ENCODE results near the gene ERC2. TPM values are rescaled to one million over a fixed set of nuclear protein-coding genes. Genes with fewer than 3 reads are reported as not detected.

ERC2 gene
- total and polyA plus RNA-seq, 2 donors (not counting 3 experiments of a cell fraction or from before 2014, with no cell fraction given) = 5.6 to 15.5 TPM

DNA sequence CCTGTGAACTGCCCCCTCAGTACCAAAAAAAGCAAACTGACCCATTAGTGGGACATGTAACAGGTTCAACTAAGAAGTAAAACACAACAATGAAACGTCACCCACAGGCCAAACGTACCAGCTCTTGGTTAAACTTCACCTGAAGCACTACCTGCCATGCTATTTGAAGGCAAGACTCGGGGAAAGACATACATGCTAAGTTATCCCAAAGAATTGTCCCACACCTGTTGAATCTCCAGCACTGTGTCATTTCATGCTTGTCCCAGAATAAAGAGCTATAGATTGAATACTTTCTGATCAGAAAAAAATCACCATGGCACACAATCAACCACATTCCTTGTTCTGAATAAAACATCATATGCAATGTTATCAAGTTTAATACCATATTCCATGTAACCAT, 785.8 kb downstream of the ERC2 start:
- no peak for TF ChIP-seq JUN (IDR thresholded peaks at IDR 0.05; ENCODE audit: borderline replicate concordance, insufficient read depth, insufficient read length, low read depth)
- no peak for TF ChIP-seq MYC (IDR thresholded peaks at IDR 0.05; ENCODE audit: low read depth, low read length)
- no peak for TF ChIP-seq GATA2 (IDR thresholded peaks at IDR 0.05; ENCODE audit: insufficient read depth, insufficient read length, low read depth, low read length)
- TF ChIP-seq CTCF (IDR thresholded peaks at IDR 0.05; ENCODE audit: extremely low read depth in 1 of 2, insufficient read depth in 1 of 2, low read depth in 1 of 2, low read length in 2 of 2) = no peak
- no peak for TF ChIP-seq POLR2AphosphoS5 (IDR thresholded peaks at IDR 0.05; ENCODE audit: insufficient read depth, low read depth, low read length)
- no peak for TF ChIP-seq POLR2A (IDR thresholded peaks at IDR 0.05; ENCODE audit: low read depth, low read length)
- TF ChIP-seq FOS (IDR thresholded peaks at IDR 0.05; ENCODE audit: borderline replicate concordance, insufficient read depth, low read length) = no peak
- TF ChIP-seq EZH2 (IDR thresholded peaks at IDR 0.05; ENCODE audit: borderline replicate concordance, low read depth, low read length, severe bottlenecking) = no peak
- no peak for TF ChIP-seq MAX (IDR thresholded peaks at IDR 0.05; ENCODE audit: insufficient read depth, insufficient read length)
- BruUV-seq (replicated peaks) = no TSS peak
- H3K27me3 ChIP-seq (ENCODE audit: control insufficient read depth in 2 of 2, insufficient read depth in 2 of 2, low read length in 2 of 2) = no peaks in the 10 kb centered on the region
- H3K4me1 ChIP-seq (ENCODE audit: control insufficient read depth, extremely low read depth, insufficient read depth, low read length) = no peaks in the 10 kb centered on the region
- H3K4me2 ChIP-seq (ENCODE audit: insufficient read depth, low read length) = no peak overlapping the region
- ChIA-PET CTCF (no interaction called here), POLR2A (no interaction called here)
- no peaks in the 10 kb centered on the region for H3K79me2 ChIP-seq (ENCODE audit: control insufficient read depth, insufficient read depth, low read length)
- H3K4me3 ChIP-seq (replicated peaks in 1 of 3; ENCODE audit: insufficient read depth in 1 of 3, low read depth in 1 of 3, low read length in 3 of 3) = no peak overlapping the region
- FAIRE-seq (no peak), DNase-seq (ENCODE audit: low read depth, low spot score) (no peak)
- no peak overlapping the region for H3K9ac ChIP-seq (replicated peaks; ENCODE audit: extremely low read depth, insufficient read depth, low read length)
- dilution Hi-C loops (cut with MboI; ENCODE audit: extremely low pct_ligation_motif_present, low sequenced_read_pairs) = no loop called here
- no peak overlapping the region for H2AFZ ChIP-seq (ENCODE audit: low read depth, low read length)
- H3K9me3 ChIP-seq (replicated peaks; ENCODE audit: control insufficient read depth, insufficient read depth, low read length) = no peaks in the 10 kb centered on the region
- H3K27ac ChIP-seq (ENCODE audit: insufficient read depth, low read depth, low read length) = no peak overlapping the region
- H4K20me1 ChIP-seq (replicated peaks; ENCODE audit: control insufficient read depth, extremely low read depth, insufficient read depth, low read length) = no peaks in the 10 kb centered on the region
- no peaks in the 10 kb centered on the region for H3K9me1 ChIP-seq (replicated peaks; ENCODE audit: control insufficient read depth, extremely low read depth, insufficient read depth, low read length)
- H3K36me3 ChIP-seq (ENCODE audit: control insufficient read depth in 2 of 2, extremely low read depth in 1 of 2, insufficient read depth in 2 of 2, low read length in 2 of 2) = no peaks in the 10 kb centered on the region
- intact Hi-C loops (cut with micrococcal nuclease) = no loop called here
